ENCODE measurements around the gene MITF.

MITF gene

DNA sequence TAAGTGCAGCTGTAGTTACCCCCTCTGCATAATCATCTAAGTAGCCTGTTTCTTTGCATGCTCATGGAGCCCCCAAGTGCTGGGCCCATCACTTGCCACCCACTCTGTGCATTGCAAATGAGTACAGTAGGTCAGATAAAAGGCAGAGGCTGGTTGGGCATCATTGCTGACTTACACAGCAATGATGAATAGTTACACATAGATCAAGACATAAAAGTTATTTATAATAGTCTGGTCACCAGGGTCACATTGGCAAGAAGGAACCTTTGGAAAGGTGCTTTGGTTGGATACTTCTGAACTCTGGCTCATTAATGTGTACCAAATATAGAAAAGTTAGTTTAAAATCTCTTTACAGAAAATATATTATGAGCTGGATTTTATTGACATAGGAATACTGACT, 111.6 kb downstream of the MITF start:
- Mint-ChIP-seq H3K4me3 (no peak overlapping the region), H3K9me3 (no peaks in the 10 kb centered on the region), H3K27ac (no peak overlapping the region), H3K27me3 (no peaks in the 10 kb centered on the region), H3K4me1 (no peaks in the 10 kb centered on the region), H3K36me3 (no peaks in the 10 kb centered on the region)
- ATAC-seq = no peak

DNA sequence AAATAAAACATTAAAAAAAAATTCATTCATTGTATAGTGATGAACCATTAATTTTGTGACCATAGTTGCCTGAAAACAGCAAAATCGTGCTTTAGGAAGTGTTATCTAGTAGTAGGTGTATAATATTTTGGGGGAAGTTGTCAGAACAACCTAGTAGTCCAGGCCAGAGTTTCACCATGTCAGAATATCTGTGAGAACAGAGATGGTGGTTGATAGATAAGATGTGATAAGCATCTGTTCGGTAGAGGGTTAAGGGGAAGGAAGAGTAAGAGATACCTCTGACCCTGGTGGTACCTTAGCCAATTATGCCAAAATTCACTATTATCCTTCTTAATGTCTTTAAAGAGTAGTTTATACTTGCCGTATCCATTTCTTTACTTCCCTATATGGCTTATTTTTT, 113.8 kb downstream of the MITF start:
- Mint-ChIP-seq H3K36me3 (no peaks in the 10 kb centered on the region), H3K4me1 (no peaks in the 10 kb centered on the region), H3K4me3 (no peak overlapping the region), H3K9me3 (no peaks in the 10 kb centered on the region), H3K27ac (no peak overlapping the region), H3K27me3 (no peaks in the 10 kb centered on the region)
- no peak for ATAC-seq

DNA sequence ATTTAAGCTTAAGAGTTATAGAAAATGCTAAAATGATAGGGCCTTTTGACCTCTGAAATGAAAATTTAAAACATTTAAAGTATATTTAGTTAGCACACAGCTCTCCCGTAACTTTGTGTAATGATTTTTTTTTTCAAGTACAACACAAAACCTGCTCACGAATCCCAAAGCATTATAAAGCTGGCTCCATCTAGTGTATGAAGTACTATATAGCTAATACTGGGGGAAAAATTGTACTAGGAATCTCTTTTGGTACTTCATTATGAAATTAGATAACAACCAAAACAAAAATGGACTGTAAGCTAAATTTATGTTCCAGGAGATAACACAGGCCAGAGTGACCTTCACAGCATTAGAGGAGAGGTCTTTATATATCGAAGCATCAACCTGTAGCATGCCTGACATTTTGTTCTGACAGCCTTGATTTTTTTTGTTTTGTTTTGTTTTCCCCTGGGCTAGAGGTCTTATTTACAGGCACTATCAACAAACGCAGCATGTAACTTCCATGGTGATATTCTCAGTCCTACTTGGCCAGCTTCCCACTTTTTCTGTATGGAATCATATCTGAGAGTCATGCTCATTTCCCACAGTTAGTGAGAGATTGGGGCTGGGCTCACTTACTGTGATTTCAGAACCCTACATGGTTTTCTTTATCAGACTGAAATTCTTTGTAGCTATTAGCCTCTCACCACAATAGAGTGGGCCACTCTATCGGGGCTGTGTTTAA, 116.3 kb downstream of the MITF start:
- no peaks in the 10 kb centered on the region for H3K4me1 Mint-ChIP-seq
- H3K27ac Mint-ChIP-seq = no peak overlapping the region
- no peak for ATAC-seq
- H3K4me3 Mint-ChIP-seq = no peak overlapping the region
- H3K27me3 Mint-ChIP-seq = no peaks in the 10 kb centered on the region
- no peaks in the 10 kb centered on the region for H3K9me3 Mint-ChIP-seq
- no peaks in the 10 kb centered on the region for H3K36me3 Mint-ChIP-seq

DNA sequence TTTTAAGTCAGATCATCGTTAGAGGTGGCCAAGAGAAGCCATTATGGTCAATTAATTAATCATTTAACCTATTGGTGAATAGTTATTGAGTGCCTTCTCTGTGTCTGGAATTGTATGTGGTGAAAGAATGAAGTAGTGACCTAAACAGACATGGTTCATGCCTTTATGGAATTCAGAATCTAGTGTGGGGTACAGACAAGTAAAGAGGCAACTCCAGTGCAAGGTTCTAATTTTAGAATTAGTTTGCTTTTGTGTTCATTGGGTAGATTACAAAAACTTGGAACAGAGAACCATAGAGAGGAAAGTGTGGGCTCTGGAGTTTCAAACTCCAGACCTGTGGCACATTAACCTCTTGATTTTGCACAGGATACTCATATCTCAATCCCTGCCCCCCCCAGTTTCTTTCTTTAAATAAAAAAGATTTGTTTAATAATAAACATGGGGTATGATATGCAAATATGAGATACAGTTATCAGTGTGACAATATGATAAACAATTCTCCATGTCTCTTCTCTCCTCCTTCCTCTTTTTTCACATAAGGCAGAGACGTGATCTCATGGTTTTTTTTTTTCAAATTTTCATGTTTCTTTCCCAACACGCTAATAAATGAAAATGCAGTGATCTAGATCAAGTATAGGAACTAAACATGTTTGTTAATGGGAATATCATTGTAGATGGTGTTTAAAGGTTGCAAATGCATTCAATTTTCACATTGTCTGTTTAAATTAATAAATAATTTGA, 117.9 kb downstream of the MITF start:
- Mint-ChIP-seq H3K27ac (no peak overlapping the region), H3K4me3 (no peak overlapping the region), H3K9me3 (no peaks in the 10 kb centered on the region), H3K27me3 (no peaks in the 10 kb centered on the region), H3K4me1 (no peaks in the 10 kb centered on the region), H3K36me3 (no peaks in the 10 kb centered on the region)
- no peak for ATAC-seq

DNA sequence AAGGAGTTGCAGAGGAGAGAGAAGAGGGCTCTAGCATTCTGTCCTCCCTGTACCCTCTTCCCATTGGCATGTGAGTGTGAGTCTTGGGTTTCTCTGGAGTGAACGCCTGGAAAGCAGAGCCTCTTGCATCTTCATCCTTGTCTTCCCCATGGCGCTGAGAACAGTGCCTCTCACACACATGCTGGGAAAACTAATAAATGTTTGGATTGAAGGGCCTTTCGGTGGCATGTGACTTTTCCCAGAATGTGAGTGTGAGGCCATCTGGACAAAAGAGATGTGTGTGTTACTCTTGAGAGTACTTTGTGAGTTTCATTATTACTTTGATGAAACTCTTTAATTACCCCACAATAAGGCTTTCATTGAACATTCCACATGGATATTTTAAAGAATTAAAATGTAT, 122.3 kb downstream of the MITF start:
- Mint-ChIP-seq H3K4me3 (no peak overlapping the region), H3K9me3 (no peaks in the 10 kb centered on the region), H3K36me3 (no peaks in the 10 kb centered on the region), H3K27ac (no peak overlapping the region), H3K27me3 (no peaks in the 10 kb centered on the region), H3K4me1 (no peaks in the 10 kb centered on the region)
- no peak for ATAC-seq

DNA sequence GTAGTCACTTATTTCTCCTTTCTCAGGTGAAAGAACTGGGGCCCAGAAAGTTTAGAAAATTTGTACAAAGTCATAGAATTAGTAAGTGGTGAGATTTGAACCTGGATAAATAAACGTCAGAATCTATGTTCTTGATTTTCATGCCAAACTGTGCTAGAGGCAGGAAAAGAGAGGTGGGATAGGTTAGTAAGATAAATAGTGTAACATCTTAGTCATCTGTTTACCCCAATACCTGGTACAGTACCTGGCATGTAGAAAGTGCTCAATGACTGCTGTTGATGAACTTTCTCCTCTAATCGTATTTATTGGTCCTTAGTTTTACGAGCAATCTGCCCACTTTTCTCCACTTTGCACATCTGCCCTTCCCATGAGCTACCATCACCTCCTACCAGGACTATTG, 124.9 kb downstream of the MITF start:
- Mint-ChIP-seq H3K4me3 (no peak overlapping the region), H3K9me3 (no peaks in the 10 kb centered on the region), H3K27me3 (no peaks in the 10 kb centered on the region), H3K27ac (no peak overlapping the region), H3K36me3 (no peaks in the 10 kb centered on the region), H3K4me1 (no peaks in the 10 kb centered on the region)
- no peak for ATAC-seq

DNA sequence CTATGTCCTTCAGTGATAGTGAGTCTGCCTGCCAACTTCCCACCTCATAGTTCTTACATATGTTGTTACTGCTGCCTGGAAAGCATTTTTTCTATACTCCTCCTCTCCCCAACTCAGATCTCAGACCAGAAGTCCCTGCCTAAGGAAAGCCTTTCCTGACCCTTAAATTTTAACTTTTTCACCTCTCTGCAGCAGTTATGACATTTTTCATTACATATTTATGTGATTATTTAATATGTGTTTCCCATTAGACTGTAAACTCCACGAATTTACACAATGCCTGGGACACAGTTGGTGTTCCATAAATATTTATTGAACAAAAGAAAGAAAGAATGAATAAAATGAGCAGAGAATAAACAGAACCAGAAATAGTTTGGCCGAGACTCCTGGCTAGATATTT, 125.5 kb downstream of the MITF start:
- H3K4me3 Mint-ChIP-seq = no peak overlapping the region
- no peaks in the 10 kb centered on the region for H3K4me1 Mint-ChIP-seq
- no peak overlapping the region for H3K27ac Mint-ChIP-seq
- H3K36me3 Mint-ChIP-seq = no peaks in the 10 kb centered on the region
- ATAC-seq = no peak
- no peaks in the 10 kb centered on the region for H3K9me3 Mint-ChIP-seq
- no peaks in the 10 kb centered on the region for H3K27me3 Mint-ChIP-seq

DNA sequence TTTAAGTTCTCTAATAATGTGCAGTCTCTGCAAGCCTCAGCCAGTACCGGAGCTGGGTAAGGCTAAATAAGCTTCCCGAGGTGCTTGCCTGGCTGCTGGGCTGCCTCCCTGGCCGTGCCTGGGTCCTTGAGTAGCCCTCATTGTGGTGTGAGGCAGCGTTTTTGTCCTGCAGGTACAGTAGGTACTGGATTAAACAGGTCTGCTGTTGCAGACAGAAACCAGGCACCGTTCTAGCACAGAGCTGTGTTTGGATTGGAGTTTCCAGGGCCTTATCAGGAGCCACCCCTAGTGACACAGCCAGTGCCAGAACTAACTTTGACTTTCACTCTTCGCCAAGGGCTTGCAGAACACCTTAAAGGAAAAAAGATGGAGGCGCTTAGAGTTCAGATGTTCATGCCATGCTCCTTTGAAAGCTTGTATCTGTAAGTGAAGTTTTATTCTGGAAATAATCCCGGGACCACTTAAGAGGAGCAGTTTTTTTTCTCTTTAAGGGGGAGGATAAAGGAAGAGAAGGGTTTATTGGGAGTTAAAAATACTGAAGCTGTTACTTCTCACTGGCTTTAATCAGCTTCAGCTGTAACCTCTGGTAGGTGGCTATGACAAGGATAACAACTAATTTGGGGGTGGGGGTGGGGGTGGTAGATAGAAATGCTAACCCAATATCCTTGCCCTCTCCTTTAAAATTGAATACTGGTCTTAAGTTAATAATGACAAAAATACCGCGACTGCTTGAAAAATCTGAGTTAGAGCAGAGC, 126.8 kb downstream of the MITF start:
- H3K4me3 Mint-ChIP-seq = no peak overlapping the region
- H3K4me1 Mint-ChIP-seq = no peaks in the 10 kb centered on the region
- no peaks in the 10 kb centered on the region for H3K9me3 Mint-ChIP-seq
- no peak overlapping the region for H3K27ac Mint-ChIP-seq
- no peak for ATAC-seq
- H3K27me3 Mint-ChIP-seq = no peaks in the 10 kb centered on the region
- H3K36me3 Mint-ChIP-seq = no peaks in the 10 kb centered on the region

DNA sequence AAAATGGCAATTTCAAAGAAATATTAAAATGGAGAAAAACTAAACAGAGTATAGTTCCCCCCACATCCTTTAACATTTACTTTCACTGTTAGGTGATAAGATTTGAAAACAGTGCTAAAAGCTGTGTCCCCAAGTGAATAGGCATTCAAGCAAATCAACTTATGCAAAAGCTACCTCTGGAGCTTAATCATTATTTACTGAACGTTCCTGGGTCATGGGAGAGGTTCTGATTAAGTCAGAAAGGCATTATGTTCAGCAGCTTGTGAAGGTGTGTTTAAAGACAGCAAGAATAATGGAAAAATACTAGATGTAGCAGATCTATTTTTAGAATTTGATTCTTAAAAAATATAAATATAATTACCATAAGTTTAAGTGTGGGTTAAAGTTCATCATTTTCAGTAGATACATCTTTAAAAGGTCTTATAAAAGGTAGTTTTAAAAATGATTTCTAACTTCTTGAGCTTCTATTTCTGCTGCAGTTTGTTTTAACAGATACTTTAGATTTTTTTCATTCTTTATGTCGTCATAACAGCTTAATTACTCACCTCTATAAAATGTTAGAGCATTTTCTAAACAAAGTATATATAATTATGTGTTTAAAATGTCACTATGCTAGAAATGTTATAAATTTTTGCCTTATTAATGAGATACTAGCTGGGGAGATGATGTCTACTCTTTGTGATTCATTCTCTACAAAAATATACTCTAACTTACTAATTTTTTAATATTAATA, 127.9 kb downstream of the MITF start:
- no peak overlapping the region for H3K27ac Mint-ChIP-seq
- no peaks in the 10 kb centered on the region for H3K9me3 Mint-ChIP-seq
- no peak for ATAC-seq
- no peaks in the 10 kb centered on the region for H3K27me3 Mint-ChIP-seq
- no peak overlapping the region for H3K4me3 Mint-ChIP-seq
- H3K4me1 Mint-ChIP-seq = no peaks in the 10 kb centered on the region
- no peaks in the 10 kb centered on the region for H3K36me3 Mint-ChIP-seq

DNA sequence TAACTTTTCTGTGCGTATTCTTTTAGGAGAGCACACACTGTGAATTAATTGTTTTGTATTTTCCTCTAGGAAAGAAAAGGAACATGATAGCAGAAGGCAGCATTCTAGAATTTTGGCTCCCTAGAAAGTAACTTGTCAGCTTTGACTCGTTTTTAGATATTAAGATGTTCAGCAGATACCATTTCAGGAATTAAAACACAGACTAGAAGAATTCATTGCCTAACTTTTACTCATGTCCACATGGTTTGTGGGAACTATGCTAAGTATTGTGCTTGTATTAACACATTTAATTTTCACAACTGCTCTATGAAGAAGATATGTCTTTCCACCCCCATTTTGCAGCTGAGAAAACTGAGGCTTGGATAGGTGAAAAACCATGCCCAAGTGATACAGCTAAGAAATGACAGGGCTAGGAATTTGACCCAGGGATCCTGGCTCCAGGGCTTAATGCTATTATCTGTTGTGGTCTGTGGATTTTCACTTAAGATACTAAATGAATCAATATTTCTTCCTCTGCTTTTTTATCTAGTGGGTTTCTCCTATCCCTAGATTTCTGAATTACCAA, 128.8 kb downstream of the MITF start:
- no peaks in the 10 kb centered on the region for H3K36me3 Mint-ChIP-seq
- H3K4me1 Mint-ChIP-seq = no peaks in the 10 kb centered on the region
- H3K4me3 Mint-ChIP-seq = no peak overlapping the region
- H3K9me3 Mint-ChIP-seq = no peaks in the 10 kb centered on the region
- H3K27me3 Mint-ChIP-seq = no peaks in the 10 kb centered on the region
- no peak overlapping the region for H3K27ac Mint-ChIP-seq
- ATAC-seq = no peak

DNA sequence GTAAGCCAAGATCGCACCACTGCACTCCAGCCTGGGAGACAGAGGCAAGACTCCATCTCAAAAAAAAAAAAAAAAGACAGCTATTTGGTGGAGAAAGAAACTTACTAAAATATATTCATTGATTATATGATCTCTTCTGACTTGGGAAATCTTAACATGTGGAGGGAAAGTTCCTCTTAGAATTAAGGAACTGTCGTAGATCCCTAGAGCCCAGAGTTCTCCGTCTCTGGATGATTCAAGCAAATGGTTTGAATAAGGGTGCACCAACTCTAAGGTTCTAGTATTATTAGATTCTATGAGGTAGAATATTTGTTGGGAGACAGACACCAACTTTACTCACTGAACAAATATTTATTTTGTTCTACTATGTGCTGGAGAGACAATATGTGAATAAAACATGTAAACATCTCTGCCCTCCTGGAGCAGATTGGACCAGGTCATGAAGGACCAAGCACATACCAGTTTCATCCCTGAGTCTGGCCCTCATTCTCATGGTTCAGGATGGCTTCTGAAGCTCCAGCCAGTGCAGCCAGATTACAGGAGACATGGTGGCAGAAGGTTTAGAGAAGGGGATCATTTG, 129.7 kb downstream of the MITF start:
- ATAC-seq = no peak
- no peak overlapping the region for H3K27ac Mint-ChIP-seq
- H3K27me3 Mint-ChIP-seq = no peaks in the 10 kb centered on the region
- H3K36me3 Mint-ChIP-seq = no peaks in the 10 kb centered on the region
- no peak overlapping the region for H3K4me3 Mint-ChIP-seq
- no peaks in the 10 kb centered on the region for H3K9me3 Mint-ChIP-seq
- no peaks in the 10 kb centered on the region for H3K4me1 Mint-ChIP-seq

DNA sequence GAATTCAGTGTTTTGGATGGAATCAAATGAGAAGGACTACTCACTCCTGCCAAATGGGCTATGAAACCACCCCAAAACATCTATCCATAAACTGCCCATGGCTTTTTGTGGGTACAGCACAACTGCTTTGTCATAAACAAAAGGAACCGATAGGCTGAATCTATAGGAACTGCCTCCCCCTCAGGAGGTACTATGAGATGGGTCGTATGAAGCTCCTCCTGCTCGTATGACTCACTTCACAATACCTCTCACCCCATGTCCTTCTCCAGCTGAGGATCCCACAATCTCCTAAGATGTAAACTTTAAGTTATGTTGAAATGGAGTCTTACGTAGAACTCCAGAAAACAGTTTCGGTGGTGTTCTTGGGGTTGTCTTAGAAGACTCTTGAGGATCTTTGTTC, 130.4 kb downstream of the MITF start:
- H3K27me3 Mint-ChIP-seq = no peaks in the 10 kb centered on the region
- H3K4me3 Mint-ChIP-seq = no peak overlapping the region
- no peaks in the 10 kb centered on the region for H3K9me3 Mint-ChIP-seq
- ATAC-seq = no peak
- H3K27ac Mint-ChIP-seq = no peak overlapping the region
- H3K4me1 Mint-ChIP-seq = no peaks in the 10 kb centered on the region
- no peaks in the 10 kb centered on the region for H3K36me3 Mint-ChIP-seq

DNA sequence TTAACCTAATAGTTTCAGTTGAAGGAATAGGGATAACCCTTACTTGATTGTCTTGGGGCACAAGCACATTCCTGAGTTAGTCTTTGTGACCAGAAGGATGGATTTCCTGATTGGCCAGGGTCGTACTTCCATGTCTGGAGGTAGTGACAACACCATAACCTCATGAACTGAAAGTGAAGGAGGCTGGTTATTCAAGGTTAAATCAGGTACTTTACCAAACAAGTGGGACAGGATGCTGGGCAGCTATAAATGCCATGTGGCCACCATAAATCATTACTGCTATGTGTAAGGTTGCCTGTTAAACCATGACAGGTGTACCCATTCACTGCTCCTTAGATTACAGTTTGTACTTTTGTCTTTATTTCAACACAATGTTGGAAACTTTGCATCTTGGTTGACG, 132.0 kb downstream of the MITF start:
- H3K27me3 Mint-ChIP-seq = no peaks in the 10 kb centered on the region
- ATAC-seq = no peak
- H3K36me3 Mint-ChIP-seq = no peaks in the 10 kb centered on the region
- no peak overlapping the region for H3K27ac Mint-ChIP-seq
- H3K4me3 Mint-ChIP-seq = no peak overlapping the region
- H3K9me3 Mint-ChIP-seq = no peaks in the 10 kb centered on the region
- no peaks in the 10 kb centered on the region for H3K4me1 Mint-ChIP-seq

DNA sequence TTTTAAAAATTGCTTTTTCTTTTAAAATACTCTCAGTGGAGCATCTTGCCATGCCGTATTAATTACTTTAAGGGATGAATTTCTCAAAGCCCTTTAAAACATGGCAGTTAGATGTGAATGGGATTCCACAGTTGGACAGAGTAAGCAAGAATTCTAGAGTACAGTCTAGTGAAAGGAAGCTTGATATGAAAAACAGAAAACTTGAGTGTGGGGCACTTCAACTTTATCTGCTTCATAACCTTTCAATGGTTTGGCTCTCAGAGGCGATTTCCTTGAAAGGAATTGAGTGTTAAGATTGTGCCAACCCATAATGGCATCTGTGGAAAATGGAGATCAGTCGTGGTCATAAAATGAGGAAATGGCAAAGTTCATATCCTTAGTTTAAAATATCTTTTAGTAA, 132.6 kb downstream of the MITF start:
- Mint-ChIP-seq H3K27ac (no peak overlapping the region), H3K27me3 (no peaks in the 10 kb centered on the region), H3K36me3 (no peaks in the 10 kb centered on the region), H3K4me3 (no peak overlapping the region), H3K9me3 (no peaks in the 10 kb centered on the region), H3K4me1 (no peaks in the 10 kb centered on the region)
- ATAC-seq = no peak

All from stimulated activated memory B cell treated with anti-CD40 and anti-IgM and Interleukin-4, amounts not matched to agents 10 μg/mL and 1 μg/mL and 100 μg/mL, for 72 hours (primary cell).